ENCODE measurements around the gene SHMT2. TPM values are rescaled to one million over a fixed set of nuclear protein-coding genes. Genes with fewer than 3 reads are reported as not detected.

Gene SHMT2
- total RNA-seq, 1 experiment from 2014 or later, result 421 TPM

DNA sequence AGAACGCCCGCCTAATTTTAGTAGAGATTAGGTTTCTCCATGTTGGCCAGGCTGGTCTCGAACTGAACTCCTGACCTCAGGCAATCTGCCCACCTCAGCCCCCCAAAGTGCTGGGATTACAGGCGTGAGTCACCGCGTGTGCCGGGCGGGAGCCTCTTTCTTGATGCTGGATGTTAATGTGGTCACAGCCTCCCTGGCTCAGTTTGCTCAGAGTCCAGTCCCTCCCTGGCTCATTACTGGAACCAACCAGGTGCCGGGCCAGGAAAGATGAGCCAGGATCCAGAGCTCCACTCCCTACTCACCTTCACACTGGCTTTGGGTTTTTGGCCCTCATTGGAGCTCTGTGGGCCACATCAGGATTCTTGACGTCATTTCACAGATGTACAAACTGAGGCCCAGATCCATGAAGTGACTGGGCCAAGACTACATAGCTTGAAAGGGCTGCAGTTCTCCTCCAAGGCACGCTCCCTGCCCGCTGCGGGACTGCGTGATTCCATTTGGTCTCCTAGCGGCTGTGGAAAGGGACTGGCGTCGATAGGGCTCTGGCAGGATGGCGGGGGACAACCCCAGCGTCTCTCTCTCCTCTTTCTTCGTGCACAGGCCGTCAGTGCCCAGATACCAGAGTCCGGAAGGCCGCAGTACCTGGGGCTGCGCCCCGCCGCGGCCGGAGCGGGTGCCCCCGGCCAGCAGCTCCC, 5.1 kb upstream of the SHMT2 start:
- DNase-seq (ENCODE audit: unreplicated experiment), result no peak
- ChIA-PET CTCF (interaction anchor here (0.6 to 10.2 kb wide), 4 partner anchors 10 to 336 kb away, joined by 3 to 152 read pairs (median 3); no protein-coding TSS in a partner anchor), POLR2A (interaction anchor here (0.7 kb wide), 1 partner anchor 234 kb away, joined by 3 read pairs; no protein-coding TSS in a partner anchor)
- BruUV-seq (replicated peaks), result no TSS peak
- H3K9me3 Mint-ChIP-seq (ENCODE audit: unreplicated experiment), result no peaks in the 10 kb centered on the region
- intact Hi-C loops (cut with micrococcal nuclease), result no loop called here
- no peak overlapping the region for H3K4me3 Mint-ChIP-seq (ENCODE audit: unreplicated experiment)
- H3K36me3 Mint-ChIP-seq (ENCODE audit: insufficient read depth, unreplicated experiment), result peaks cover under 1% of the 10 kb centered on the region
- peaks cover 31% of the 10 kb centered on the region for H3K27me3 Mint-ChIP-seq (ENCODE audit: insufficient read depth, unreplicated experiment)
- peaks cover 13% of the 10 kb centered on the region for H3K4me1 Mint-ChIP-seq (ENCODE audit: insufficient read depth, unreplicated experiment)
- no peak overlapping the region for H3K27ac Mint-ChIP-seq (ENCODE audit: low read depth, unreplicated experiment)
- TF ChIP-seq, protein P1, sequence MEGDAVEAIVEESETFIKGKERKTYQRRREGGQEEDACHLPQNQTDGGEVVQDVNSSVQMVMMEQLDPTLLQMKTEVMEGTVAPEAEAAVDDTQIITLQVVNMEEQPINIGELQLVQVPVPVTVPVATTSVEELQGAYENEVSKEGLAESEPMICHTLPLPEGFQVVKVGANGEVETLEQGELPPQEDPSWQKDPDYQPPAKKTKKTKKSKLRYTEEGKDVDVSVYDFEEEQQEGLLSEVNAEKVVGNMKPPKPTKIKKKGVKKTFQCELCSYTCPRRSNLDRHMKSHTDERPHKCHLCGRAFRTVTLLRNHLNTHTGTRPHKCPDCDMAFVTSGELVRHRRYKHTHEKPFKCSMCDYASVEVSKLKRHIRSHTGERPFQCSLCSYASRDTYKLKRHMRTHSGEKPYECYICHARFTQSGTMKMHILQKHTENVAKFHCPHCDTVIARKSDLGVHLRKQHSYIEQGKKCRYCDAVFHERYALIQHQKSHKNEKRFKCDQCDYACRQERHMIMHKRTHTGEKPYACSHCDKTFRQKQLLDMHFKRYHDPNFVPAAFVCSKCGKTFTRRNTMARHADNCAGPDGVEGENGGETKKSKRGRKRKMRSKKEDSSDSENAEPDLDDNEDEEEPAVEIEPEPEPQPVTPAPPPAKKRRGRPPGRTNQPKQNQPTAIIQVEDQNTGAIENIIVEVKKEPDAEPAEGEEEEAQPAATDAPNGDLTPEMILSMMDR (IDR thresholded peaks at IDR 0.05; ENCODE audit: unreplicated experiment), result no peak

DNA sequence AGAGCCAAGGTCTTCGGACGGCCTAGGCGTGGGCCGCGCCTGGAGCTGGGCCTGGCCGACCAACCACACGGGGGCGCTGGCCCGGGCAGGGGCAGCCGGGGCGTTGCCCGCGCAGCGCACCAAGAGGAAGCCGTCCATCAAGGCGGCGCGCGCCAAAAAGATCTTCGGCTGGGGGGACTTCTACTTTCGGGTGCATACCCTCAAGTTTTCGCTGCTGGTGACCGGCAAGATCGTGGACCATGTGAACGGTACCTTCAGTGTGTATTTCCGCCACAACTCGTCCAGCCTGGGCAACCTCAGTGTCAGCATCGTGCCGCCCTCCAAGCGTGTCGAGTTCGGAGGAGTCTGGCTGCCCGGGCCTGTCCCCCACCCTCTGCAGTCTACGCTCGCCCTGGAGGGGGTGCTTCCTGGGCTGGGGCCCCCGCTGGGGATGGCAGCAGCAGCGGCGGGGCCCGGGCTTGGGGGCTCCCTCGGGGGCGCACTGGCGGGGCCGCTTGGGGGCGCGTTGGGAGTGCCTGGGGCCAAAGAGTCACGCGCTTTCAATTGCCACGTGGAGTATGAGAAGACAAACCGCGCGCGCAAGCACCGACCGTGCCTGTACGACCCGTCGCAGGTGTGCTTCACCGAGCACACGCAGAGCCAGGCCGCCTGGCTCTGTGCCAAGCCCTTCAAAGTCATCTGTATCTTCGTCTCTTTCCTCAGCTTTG, 4.4 kb upstream of the SHMT2 start:
- DNase-seq (ENCODE audit: unreplicated experiment), result no peak
- Mint-ChIP-seq H3K4me3 (ENCODE audit: unreplicated experiment) (no peak overlapping the region), H3K36me3 (ENCODE audit: insufficient read depth, unreplicated experiment) (peaks cover 7% of the 10 kb centered on the region), H3K4me1 (ENCODE audit: insufficient read depth, unreplicated experiment) (peaks cover 12% of the 10 kb centered on the region), H3K27me3 (ENCODE audit: insufficient read depth, unreplicated experiment) (peaks cover 24% of the 10 kb centered on the region), H3K9me3 (ENCODE audit: unreplicated experiment) (no peaks in the 10 kb centered on the region), H3K27ac (ENCODE audit: low read depth, unreplicated experiment) (no peak overlapping the region)
- BruUV-seq (replicated peaks), result no TSS peak
- TF ChIP-seq, protein P1 (IDR thresholded peaks at IDR 0.05; ENCODE audit: unreplicated experiment), result peak; percentile 19
- CTCF ChIA-PET, result interaction anchor here (0.6 to 10.2 kb wide), 4 partner anchors 11 to 336 kb away, joined by 3 to 152 read pairs (median 16); no protein-coding TSS in a partner anchor
- POLR2A ChIA-PET, result interaction anchor here (0.7 kb wide), 1 partner anchor 233 kb away, joined by 3 read pairs; no protein-coding TSS in a partner anchor
- intact Hi-C loops (cut with micrococcal nuclease), result no loop called here

DNA sequence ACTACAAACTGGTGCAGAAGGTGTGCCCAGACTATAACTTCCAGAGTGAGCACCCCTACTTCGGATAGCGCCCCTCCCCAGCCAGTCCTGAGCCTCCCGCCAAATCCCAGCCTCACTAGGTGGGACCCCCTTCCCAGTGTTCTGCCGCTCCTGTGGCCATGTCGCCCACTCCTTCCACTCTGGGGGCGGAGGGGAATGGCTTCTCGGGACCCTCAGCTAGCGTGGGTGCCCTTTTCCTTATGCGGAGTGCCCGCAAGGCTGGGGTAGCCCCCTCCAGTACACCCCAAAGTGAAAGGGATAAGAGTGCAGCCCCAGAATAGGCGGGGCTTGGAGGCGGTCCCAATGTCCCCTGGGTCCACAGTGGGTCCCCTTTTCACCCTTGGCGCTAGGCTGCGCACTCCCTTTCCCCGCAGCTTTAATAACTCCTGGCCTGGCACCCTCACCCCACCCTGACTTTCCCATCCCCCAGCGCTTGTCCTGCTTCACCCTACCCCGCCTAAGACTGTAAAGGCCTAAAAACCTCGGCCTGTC, 3.8 kb upstream of the SHMT2 start:
- DNase-seq (ENCODE audit: unreplicated experiment), result no peak
- H3K27ac Mint-ChIP-seq (ENCODE audit: low read depth, unreplicated experiment), result no peak overlapping the region
- peaks cover 18% of the 10 kb centered on the region for H3K4me1 Mint-ChIP-seq (ENCODE audit: insufficient read depth, unreplicated experiment)
- H3K4me3 Mint-ChIP-seq (ENCODE audit: unreplicated experiment), result no peak overlapping the region
- no peaks in the 10 kb centered on the region for H3K9me3 Mint-ChIP-seq (ENCODE audit: unreplicated experiment)
- TF ChIP-seq, protein P1 (IDR thresholded peaks at IDR 0.05; ENCODE audit: unreplicated experiment), result no peak
- intact Hi-C loops (cut with micrococcal nuclease), result no loop called here
- ChIA-PET CTCF (interaction anchor here (0.6 to 10.2 kb wide), 3 partner anchors 11 to 50 kb away, joined by 3 to 152 read pairs (median 30); no protein-coding TSS in a partner anchor), POLR2A (no interaction called here)
- BruUV-seq (replicated peaks), result no TSS peak
- H3K27me3 Mint-ChIP-seq (ENCODE audit: insufficient read depth, unreplicated experiment), result peaks cover 18% of the 10 kb centered on the region
- peaks cover 13% of the 10 kb centered on the region for H3K36me3 Mint-ChIP-seq (ENCODE audit: insufficient read depth, unreplicated experiment)
